GM23338 (cell line): ENCODE data around the gene OR2S2. TPM values are rescaled to one million over a fixed set of nuclear protein-coding genes. Genes with fewer than 3 reads are reported as not detected.
"Not testable (repeated sequence)": the region's sequence is repeated elsewhere in the genome, so short reads cannot be mapped to it uniquely, and the experiment has no call there.

Experiments
- ATAC-seq: fragments of 200-7000 bp; cut with Tn5 transposase; 3 replicates; pipeline ENCODE4 v1.9.1; 2020
- DNase-seq: peaks from one replicate; pipeline ENCODE4 v3.0.0-alpha.2; 2015; ENCODE audit warnings: low spot score
- H2AFZ ChIP-seq: fragments of 200-600 bp; sonication (generic); 2 replicates; pipeline ENCODE4 v1.8.0; 2016; ENCODE audit warnings: antibody characterized with exemption, mild to moderate bottlenecking, moderate library complexity
- H3F3A ChIP-seq: fragments of 200-600 bp; sonication (generic); replicated peaks from 2 replicates; pipeline ENCODE4 v1.8.0; 2017; ENCODE audit warnings: antibody characterized with exemption, mixed run types, low read depth
- H3K27ac ChIP-seq: fragments of 200-600 bp; sonication (generic); 2 replicates; pipeline ENCODE4 v1.6.1; 2016; ENCODE audit warnings: low read depth
- H3K27me3 ChIP-seq: fragments of 200-600 bp; sonication (generic); 2 replicates; pipeline ENCODE4 v1.8.0; 2016; ENCODE audit warnings: mild to moderate bottlenecking, mixed run types, moderate library complexity; ENCODE audit not compliant: insufficient read depth
- H3K36me3 ChIP-seq: fragments of 200-600 bp; sonication (generic); 2 replicates; pipeline ENCODE4 v1.8.0; 2016; ENCODE audit warnings: mild to moderate bottlenecking; ENCODE audit not compliant: insufficient read depth
- H3K4me1 ChIP-seq: fragments of 200-600 bp; sonication (generic); 2 replicates; pipeline ENCODE4 v1.8.0; 2016; ENCODE audit warnings: mild to moderate bottlenecking, moderate library complexity; ENCODE audit not compliant: insufficient read depth
- H3K4me2 ChIP-seq: fragments of 200-600 bp; sonication (generic); 2 replicates; pipeline ENCODE4 v1.7.1; 2017; ENCODE audit warnings: mixed run types
- H3K4me3 ChIP-seq: fragments of 200-600 bp; sonication (generic); 2 replicates; pipeline ENCODE4 v1.6.1; 2016; ENCODE audit warnings: mixed run types
- H3K79me2 ChIP-seq: fragments of 200-600 bp; sonication (generic); replicated peaks from 2 replicates; pipeline ENCODE4 v1.8.0; 2017; ENCODE audit warnings: mild to moderate bottlenecking; ENCODE audit not compliant: insufficient read depth
- H3K9me2 ChIP-seq: fragments of 200-600 bp; sonication (generic); 2 replicates; pipeline ENCODE4 v1.8.0; 2017; ENCODE audit not compliant: insufficient read depth
- H4K20me1 ChIP-seq: fragments of 200-600 bp; sonication (generic); replicated peaks from 2 replicates; pipeline ENCODE4 v1.8.0; 2017; ENCODE audit warnings: mild to moderate bottlenecking; ENCODE audit not compliant: insufficient read depth
- H3K27ac Mint-ChIP-seq: 2 replicates; pipeline ENCODE4 v1.8.0; 2020; ENCODE audit warnings: inconsistent platforms, mild to moderate bottlenecking, moderate library complexity, mixed read lengths
- H3K27me3 Mint-ChIP-seq: 3 replicates; pipeline ENCODE4 v1.8.0; 2022; ENCODE audit warnings: low read depth, mild to moderate bottlenecking, moderate library complexity, mixed read lengths, inconsistent platforms; ENCODE audit not compliant: insufficient read depth, poor library complexity
- H3K36me3 Mint-ChIP-seq: 3 replicates; pipeline ENCODE4 v1.8.0; 2021; ENCODE audit warnings: low read depth, mild to moderate bottlenecking, inconsistent platforms, moderate library complexity, mixed read lengths
- H3K4me1 Mint-ChIP-seq: 3 replicates; pipeline ENCODE4 v1.8.0; 2020; ENCODE audit warnings: mild to moderate bottlenecking, inconsistent platforms, mixed read lengths
- H3K4me3 Mint-ChIP-seq: 3 replicates; pipeline ENCODE4 v1.8.0; 2021; ENCODE audit warnings: moderate library complexity, mild to moderate bottlenecking, inconsistent platforms, mixed read lengths
- H3K9me3 Mint-ChIP-seq: 3 replicates; pipeline ENCODE4 v1.8.0; 2020; ENCODE audit warnings: moderate library complexity, mild to moderate bottlenecking, inconsistent platforms, mixed read lengths
- CREB1 ChIP-seq: fragments of 250-450 bp; sonication (Bioruptor Pico); IDR thresholded peaks from 2 replicates; pipeline ENCODE4 v1.5.0; 2020; ENCODE audit warnings: low read depth, mild to moderate bottlenecking, moderate library complexity
- EZH2 ChIP-seq: fragments of 200-600 bp; sonication (generic); IDR thresholded peaks from one replicate; pipeline ENCODE4 v1.8.0; 2017; ENCODE audit warnings: antibody characterized with exemption, mild to moderate bottlenecking, low read depth; ENCODE audit not compliant: unreplicated experiment
- EZH2phosphoT487 ChIP-seq: fragments of 200-600 bp; sonication (generic); IDR thresholded peaks from one replicate; pipeline ENCODE4 v1.8.1; 2018; ENCODE audit warnings: antibody characterized with exemption; ENCODE audit not compliant: unreplicated experiment
- NANOG ChIP-seq: IDR thresholded peaks from 2 replicates; pipeline ENCODE4 v1.6.1; 2016; ENCODE audit warnings: antibody characterized with exemption, borderline replicate concordance
- POLR2AphosphoS5 ChIP-seq: IDR thresholded peaks from 2 replicates; pipeline ENCODE4 v1.6.1; 2016; ENCODE audit warnings: antibody characterized with exemption, low read depth
- REST ChIP-seq: IDR thresholded peaks from one replicate; pipeline ENCODE4 v1.6.1; 2018; ENCODE audit warnings: antibody characterized with exemption; ENCODE audit not compliant: unreplicated experiment
- STAT1 ChIP-seq: IDR thresholded peaks from one replicate; pipeline ENCODE4 v1.6.1; 2016; ENCODE audit warnings: antibody characterized with exemption; ENCODE audit not compliant: unreplicated experiment
- ZNF114 ChIP-seq: fragments of 250-450 bp; sonication (Bioruptor Pico); IDR thresholded peaks from 2 replicates; pipeline ENCODE4 v1.5.0; 2020; ENCODE audit warnings: mild to moderate bottlenecking, moderate library complexity
- polyA plus RNA-seq: library from polyadenylated mRNA; unstranded; fragments of >200 nt; fragmentation: Nextera tagmentation; extraction: Ambion mirVana; gene quantifications from 2 replicates; pipeline ENCODE4 v1.2.1, GENCODE V29; 2016
- total RNA-seq: library from RNA; depleted of rRNA; stranded (reverse); fragments of >200 nt; shearing (Covaris generic); gene quantifications from 2 replicates; pipeline ENCODE4 v1.2.3, GENCODE V29; 2014
- TF ChIP-seq, protein P1 (sequence below): IDR thresholded peaks from 2 replicates; pipeline ENCODE4 v1.6.1; 2016; ENCODE audit warnings: antibody characterized with exemption

Gene OR2S2
- total and polyA plus RNA-seq, 2 experiments from 2014 or later, result not detected

GRCh38 chr9:35994959-35995358 is 37.0 kb upstream of the OR2S2 start:
- H3K4me1 Mint-ChIP-seq, result no peaks in the 10 kb centered on the region
- no peak for ATAC-seq
- Histone ChIP-seq H3K4me3 (no peak overlapping the region), H3K4me1 (no peaks in the 10 kb centered on the region), H3K27me3 (no peaks in the 10 kb centered on the region), H3K36me3 (no peaks in the 10 kb centered on the region), H3F3A (no peaks in the 10 kb centered on the region), H4K20me1 (no peaks in the 10 kb centered on the region), H3K79me2 (no peaks in the 10 kb centered on the region), H3K27ac (no peak overlapping the region), H2AFZ (no peak overlapping the region; the same call in 1 of the 2 replicates), H3K4me2 (no peak overlapping the region), H3K9me2 (peaks cover 3% of the 10 kb centered on the region; the same call in 1 of the 2 replicates)
- no peak for TF ChIP-seq EZH2
- DNase-seq, result no peak
- no peak overlapping the region for H3K27ac Mint-ChIP-seq
- H3K4me3 Mint-ChIP-seq, result no peak overlapping the region
- H3K36me3 Mint-ChIP-seq, result no peaks in the 10 kb centered on the region
- H3K27me3 Mint-ChIP-seq, result peaks cover 3% of the 10 kb centered on the region
- peaks cover 18% of the 10 kb centered on the region for H3K9me3 Mint-ChIP-seq

DNA sequence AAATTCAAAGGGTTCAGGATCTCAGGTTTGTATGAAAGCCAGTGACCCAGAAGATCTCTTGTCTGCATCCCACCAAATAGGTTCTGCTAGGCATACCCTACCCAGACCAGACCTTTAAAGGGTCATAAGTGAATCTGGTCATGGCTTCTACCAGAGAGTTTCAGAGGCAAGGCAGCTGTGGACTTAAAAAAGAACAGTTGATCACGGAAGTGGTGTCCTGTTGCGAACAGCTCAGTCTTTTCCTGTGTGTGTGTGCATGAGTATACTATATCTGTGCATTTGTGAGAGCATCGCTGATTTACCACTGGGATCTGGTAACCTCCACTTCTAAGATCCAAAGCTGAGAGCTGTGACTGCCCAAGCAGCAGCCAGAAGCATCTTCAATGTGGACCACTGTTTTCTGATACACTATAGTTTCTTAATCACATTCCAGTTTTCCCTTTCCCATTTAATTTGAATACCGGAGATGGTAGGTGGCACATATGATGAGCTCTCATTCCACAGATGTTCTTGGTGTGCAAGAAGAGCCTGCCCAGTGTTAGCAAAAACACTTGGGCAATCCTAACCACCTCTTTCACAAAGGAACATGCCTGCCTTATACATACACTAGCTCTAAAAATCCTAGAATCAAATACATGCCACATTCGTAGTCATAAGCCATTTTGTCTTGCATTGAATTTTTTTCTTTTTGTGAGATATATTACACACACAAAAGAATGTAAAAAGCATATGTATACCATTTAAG is 36.2 kb upstream of the OR2S2 start:
- Histone ChIP-seq H4K20me1 (no peaks in the 10 kb centered on the region), H3K79me2 (no peaks in the 10 kb centered on the region), H3K36me3 (no peaks in the 10 kb centered on the region), H3K4me2 (no peak overlapping the region), H3K4me3 (no peak overlapping the region), H3K27ac (no peak overlapping the region), H3K4me1 (no peaks in the 10 kb centered on the region), H3K9me2 (peaks cover 3% of the 10 kb centered on the region; the same call in 1 of the 2 replicates), H3F3A (no peaks in the 10 kb centered on the region), H3K27me3 (no peaks in the 10 kb centered on the region), H2AFZ (no peak overlapping the region)
- peaks cover 18% of the 10 kb centered on the region for H3K9me3 Mint-ChIP-seq
- H3K4me1 Mint-ChIP-seq, result no peaks in the 10 kb centered on the region
- no peaks in the 10 kb centered on the region for H3K36me3 Mint-ChIP-seq
- DNase-seq, result no peak
- ATAC-seq, result no peak
- TF ChIP-seq CREB1, result no peak
- H3K27ac Mint-ChIP-seq, result no peak overlapping the region
- H3K4me3 Mint-ChIP-seq, result no peak overlapping the region
- peaks cover 3% of the 10 kb centered on the region for H3K27me3 Mint-ChIP-seq

DNA sequence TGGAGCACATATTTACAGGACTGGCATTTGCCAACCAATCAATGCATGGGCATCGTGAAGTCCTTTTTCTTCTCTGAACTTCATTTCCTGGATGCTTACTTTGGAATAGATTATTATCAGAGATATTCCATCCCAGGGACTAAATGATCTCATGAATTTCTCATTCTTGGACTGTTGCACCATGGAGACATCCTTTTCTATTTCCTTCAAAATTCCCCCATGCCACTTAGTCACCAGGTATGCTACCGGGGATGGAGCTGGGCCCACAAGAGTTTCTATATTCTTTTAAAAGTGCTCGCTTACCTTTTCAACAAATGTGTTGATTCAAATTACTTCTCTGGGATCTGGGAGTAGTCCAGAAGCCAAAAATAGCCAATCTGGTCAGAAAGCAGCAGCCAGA is 35.2 kb upstream of the OR2S2 start:
- not testable (repeated sequence) for H3K9me2 ChIP-seq, H3K27me3 ChIP-seq, H3F3A ChIP-seq, H3K4me3 ChIP-seq, H3K27me3 Mint-ChIP-seq, ATAC-seq, H3K36me3 Mint-ChIP-seq, H3K4me3 Mint-ChIP-seq, H3K27ac ChIP-seq, H3K27ac Mint-ChIP-seq, H3K4me1 ChIP-seq, H4K20me1 ChIP-seq, H3K36me3 ChIP-seq, H3K4me1 Mint-ChIP-seq, H3K79me2 ChIP-seq, DNase-seq, H3K4me2 ChIP-seq, H3K9me3 Mint-ChIP-seq, H2AFZ ChIP-seq

DNA sequence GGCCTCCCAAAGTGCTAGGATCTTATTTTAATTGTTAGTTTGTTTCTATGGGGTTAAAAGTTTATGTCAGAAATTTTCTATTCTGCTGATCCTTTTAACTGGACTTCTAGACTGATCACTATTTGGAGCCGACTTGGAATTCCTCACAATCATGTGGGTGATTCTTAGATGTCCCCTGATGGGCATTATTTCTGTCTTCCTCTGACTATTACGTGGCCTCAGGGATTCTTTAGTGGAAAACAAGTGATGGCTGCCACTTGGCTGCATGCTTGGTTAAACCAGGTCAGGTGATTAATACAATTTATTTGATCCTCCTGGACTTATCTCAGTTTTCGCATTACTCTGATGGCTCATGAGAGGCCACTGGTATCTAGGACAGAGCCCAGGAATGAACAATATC is 32.2 kb upstream of the OR2S2 start:
- H2AFZ ChIP-seq, result no peak overlapping the region
- H4K20me1 ChIP-seq, result no peaks in the 10 kb centered on the region
- H3F3A ChIP-seq, result no peaks in the 10 kb centered on the region
- no peaks in the 10 kb centered on the region for H3K4me1 Mint-ChIP-seq
- H3K4me2 ChIP-seq, result no peak overlapping the region
- ATAC-seq (no peak), DNase-seq (no peak)
- no peaks in the 10 kb centered on the region for H3K4me1 ChIP-seq
- H3K27me3 Mint-ChIP-seq, result peaks cover 3% of the 10 kb centered on the region
- 0 out of 2 replicates have a peak, but pooled peaks cover 3% of the 10 kb centered on the region for H3K9me2 ChIP-seq
- no peaks in the 10 kb centered on the region for H3K9me3 Mint-ChIP-seq
- no peaks in the 10 kb centered on the region for H3K27me3 ChIP-seq
- no peak overlapping the region for H3K4me3 ChIP-seq
- H3K36me3 ChIP-seq, result no peaks in the 10 kb centered on the region
- H3K36me3 Mint-ChIP-seq, result no peaks in the 10 kb centered on the region
- H3K27ac ChIP-seq, result no peak overlapping the region
- H3K79me2 ChIP-seq, result no peaks in the 10 kb centered on the region
- H3K4me3 Mint-ChIP-seq, result no peak overlapping the region
- H3K27ac Mint-ChIP-seq, result no peak overlapping the region
- no peak for TF ChIP-seq POLR2AphosphoS5
- TF ChIP-seq REST, result no peak
- TF ChIP-seq STAT1, result no peak
- TF ChIP-seq EZH2phosphoT487, result no peak
- TF ChIP-seq ZNF114 (CRISPR knock-in tag), result no peak
- TF ChIP-seq, protein P1, sequence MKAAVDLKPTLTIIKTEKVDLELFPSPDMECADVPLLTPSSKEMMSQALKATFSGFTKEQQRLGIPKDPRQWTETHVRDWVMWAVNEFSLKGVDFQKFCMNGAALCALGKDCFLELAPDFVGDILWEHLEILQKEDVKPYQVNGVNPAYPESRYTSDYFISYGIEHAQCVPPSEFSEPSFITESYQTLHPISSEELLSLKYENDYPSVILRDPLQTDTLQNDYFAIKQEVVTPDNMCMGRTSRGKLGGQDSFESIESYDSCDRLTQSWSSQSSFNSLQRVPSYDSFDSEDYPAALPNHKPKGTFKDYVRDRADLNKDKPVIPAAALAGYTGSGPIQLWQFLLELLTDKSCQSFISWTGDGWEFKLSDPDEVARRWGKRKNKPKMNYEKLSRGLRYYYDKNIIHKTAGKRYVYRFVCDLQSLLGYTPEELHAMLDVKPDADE, result no peak
- no peak for TF ChIP-seq NANOG
